ENCODE data around the gene WSCD1. TPM values are rescaled to one million over a fixed set of nuclear protein-coding genes. Genes with fewer than 3 reads are reported as not detected.

The WSCD1 gene
- total and polyA plus RNA-seq, 2 donors (not counting 3 experiments of a cell fraction or from before 2014, with no cell fraction given): 21.5 to 49.4 TPM

DNA sequence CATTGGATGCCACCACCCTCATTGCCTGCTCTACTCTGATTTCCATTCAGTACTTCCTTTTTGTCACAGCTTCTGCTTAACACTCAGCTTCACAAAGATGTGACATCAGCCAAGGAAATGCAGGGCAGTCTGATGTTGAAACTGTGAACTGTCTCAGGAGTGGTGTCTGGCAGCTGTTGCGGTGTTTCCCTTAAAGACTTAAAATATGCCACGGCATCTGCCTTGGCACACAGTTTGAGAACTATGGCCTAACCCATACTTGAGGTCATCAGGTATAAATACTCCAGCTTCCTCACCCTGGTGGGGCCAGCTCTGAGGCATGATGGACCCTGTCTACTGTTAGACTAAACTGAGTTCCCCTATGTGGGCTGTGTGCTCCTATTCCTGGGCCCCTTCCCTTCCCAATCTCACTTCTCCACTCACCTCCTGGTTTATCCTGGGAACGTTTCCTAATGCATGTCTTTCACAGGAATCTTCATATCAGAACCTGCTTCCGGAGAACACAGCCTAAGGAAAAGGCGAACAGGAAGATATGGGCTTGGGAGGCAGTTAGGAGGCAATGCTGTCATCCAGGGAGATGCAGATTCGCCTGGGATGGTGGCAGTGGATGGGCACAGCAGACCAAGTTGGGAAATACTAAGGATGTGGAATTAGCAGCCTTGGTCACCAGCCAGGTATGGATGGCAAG, 96.5 kb downstream of the WSCD1 start:
- dilution Hi-C loops (cut with MboI; ENCODE audit: extremely low pct_ligation_motif_present, low sequenced_read_pairs) (no loop called here), intact Hi-C loops (cut with micrococcal nuclease) (no loop called here)
- no peak overlapping the region for H3K4me2 ChIP-seq (ENCODE audit: insufficient read depth, low read length)
- TF ChIP-seq POLR2A (IDR thresholded peaks at IDR 0.05; ENCODE audit: low read depth, low read length) (no peak), FOS (IDR thresholded peaks at IDR 0.05; ENCODE audit: borderline replicate concordance, insufficient read depth, low read length) (no peak), POLR2AphosphoS5 (IDR thresholded peaks at IDR 0.05; ENCODE audit: insufficient read depth, low read depth, low read length) (no peak), EZH2 (IDR thresholded peaks at IDR 0.05; ENCODE audit: borderline replicate concordance, low read depth, low read length, severe bottlenecking) (no peak), JUN (IDR thresholded peaks at IDR 0.05; ENCODE audit: borderline replicate concordance, insufficient read depth, insufficient read length, low read depth) (no peak), GATA2 (IDR thresholded peaks at IDR 0.05; ENCODE audit: insufficient read depth, insufficient read length, low read depth, low read length) (no peak), MYC (IDR thresholded peaks at IDR 0.05; ENCODE audit: low read depth, low read length) (no peak)
- TF ChIP-seq, protein P1, sequence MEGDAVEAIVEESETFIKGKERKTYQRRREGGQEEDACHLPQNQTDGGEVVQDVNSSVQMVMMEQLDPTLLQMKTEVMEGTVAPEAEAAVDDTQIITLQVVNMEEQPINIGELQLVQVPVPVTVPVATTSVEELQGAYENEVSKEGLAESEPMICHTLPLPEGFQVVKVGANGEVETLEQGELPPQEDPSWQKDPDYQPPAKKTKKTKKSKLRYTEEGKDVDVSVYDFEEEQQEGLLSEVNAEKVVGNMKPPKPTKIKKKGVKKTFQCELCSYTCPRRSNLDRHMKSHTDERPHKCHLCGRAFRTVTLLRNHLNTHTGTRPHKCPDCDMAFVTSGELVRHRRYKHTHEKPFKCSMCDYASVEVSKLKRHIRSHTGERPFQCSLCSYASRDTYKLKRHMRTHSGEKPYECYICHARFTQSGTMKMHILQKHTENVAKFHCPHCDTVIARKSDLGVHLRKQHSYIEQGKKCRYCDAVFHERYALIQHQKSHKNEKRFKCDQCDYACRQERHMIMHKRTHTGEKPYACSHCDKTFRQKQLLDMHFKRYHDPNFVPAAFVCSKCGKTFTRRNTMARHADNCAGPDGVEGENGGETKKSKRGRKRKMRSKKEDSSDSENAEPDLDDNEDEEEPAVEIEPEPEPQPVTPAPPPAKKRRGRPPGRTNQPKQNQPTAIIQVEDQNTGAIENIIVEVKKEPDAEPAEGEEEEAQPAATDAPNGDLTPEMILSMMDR (IDR thresholded peaks at IDR 0.05; ENCODE audit: extremely low read depth in 1 of 2, insufficient read depth in 1 of 2, low read depth in 1 of 2, low read length in 2 of 2): no peak
- TF ChIP-seq, protein P2, sequence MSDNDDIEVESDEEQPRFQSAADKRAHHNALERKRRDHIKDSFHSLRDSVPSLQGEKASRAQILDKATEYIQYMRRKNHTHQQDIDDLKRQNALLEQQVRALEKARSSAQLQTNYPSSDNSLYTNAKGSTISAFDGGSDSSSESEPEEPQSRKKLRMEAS (IDR thresholded peaks at IDR 0.05; ENCODE audit: insufficient read depth, insufficient read length): no peak
- no peaks in the 10 kb centered on the region for H3K9me1 ChIP-seq (replicated peaks; ENCODE audit: control insufficient read depth, extremely low read depth, insufficient read depth, low read length)
- DNase-seq (ENCODE audit: low read depth, low spot score) (peak; percentile 24), FAIRE-seq (peak; percentile 46)
- H3K27ac ChIP-seq (ENCODE audit: insufficient read depth, low read depth, low read length): no peak overlapping the region
- no peak overlapping the region for H2AFZ ChIP-seq (ENCODE audit: low read depth, low read length)
- POLR2A ChIA-PET: no interaction called here
- H3K4me3 ChIP-seq (replicated peaks in 1 of 3; ENCODE audit: insufficient read depth in 1 of 3, low read depth in 1 of 3, low read length in 3 of 3): no peak overlapping the region
- H3K9ac ChIP-seq (replicated peaks; ENCODE audit: extremely low read depth, insufficient read depth, low read length): no peak overlapping the region
- H3K27me3 ChIP-seq (ENCODE audit: control insufficient read depth in 2 of 2, insufficient read depth in 2 of 2, low read length in 2 of 2): no peaks in the 10 kb centered on the region
- H4K20me1 ChIP-seq (replicated peaks; ENCODE audit: control insufficient read depth, extremely low read depth, insufficient read depth, low read length): no peaks in the 10 kb centered on the region
- CTCF ChIA-PET: interaction anchor here (0.6 kb wide), 1 partner anchor 14 kb away, joined by 3 read pairs; no protein-coding TSS in a partner anchor
- no TSS peak for BruUV-seq (replicated peaks)
- no peaks in the 10 kb centered on the region for H3K36me3 ChIP-seq (ENCODE audit: control insufficient read depth in 2 of 2, extremely low read depth in 1 of 2, insufficient read depth in 2 of 2, low read length in 2 of 2)
- H3K79me2 ChIP-seq (ENCODE audit: control insufficient read depth, insufficient read depth, low read length): no peaks in the 10 kb centered on the region
- H3K9me3 ChIP-seq (replicated peaks; ENCODE audit: control insufficient read depth, insufficient read depth, low read length): no peaks in the 10 kb centered on the region
- H3K4me1 ChIP-seq (ENCODE audit: control insufficient read depth, extremely low read depth, insufficient read depth, low read length): peaks cover 4% of the 10 kb centered on the region

Data from endothelial cell of umbilical vein (primary cell).